ENCODE data around the gene BMAL2. TPM values are rescaled to one million over a fixed set of nuclear protein-coding genes. Genes with fewer than 3 reads are reported as not detected.
A peak's percentile ranks its signal among the peaks of the same experiment; 100 is the strongest.

BMAL2 gene
- total and polyA plus RNA-seq, 2 experiments from 2014 or later = 5.5 to 18.2 TPM

- no peak for TF ChIP-seq ETS1 (IDR thresholded peaks at IDR 0.05)
- no peak for TF ChIP-seq CREB1 (CRISPR knock-in tag; IDR thresholded peaks at IDR 0.05; ENCODE audit: low read depth)
- TF ChIP-seq ZNF331 (CRISPR knock-in tag; IDR thresholded peaks at IDR 0.05; ENCODE audit: low read depth) = no peak
- TF ChIP-seq, protein P1, sequence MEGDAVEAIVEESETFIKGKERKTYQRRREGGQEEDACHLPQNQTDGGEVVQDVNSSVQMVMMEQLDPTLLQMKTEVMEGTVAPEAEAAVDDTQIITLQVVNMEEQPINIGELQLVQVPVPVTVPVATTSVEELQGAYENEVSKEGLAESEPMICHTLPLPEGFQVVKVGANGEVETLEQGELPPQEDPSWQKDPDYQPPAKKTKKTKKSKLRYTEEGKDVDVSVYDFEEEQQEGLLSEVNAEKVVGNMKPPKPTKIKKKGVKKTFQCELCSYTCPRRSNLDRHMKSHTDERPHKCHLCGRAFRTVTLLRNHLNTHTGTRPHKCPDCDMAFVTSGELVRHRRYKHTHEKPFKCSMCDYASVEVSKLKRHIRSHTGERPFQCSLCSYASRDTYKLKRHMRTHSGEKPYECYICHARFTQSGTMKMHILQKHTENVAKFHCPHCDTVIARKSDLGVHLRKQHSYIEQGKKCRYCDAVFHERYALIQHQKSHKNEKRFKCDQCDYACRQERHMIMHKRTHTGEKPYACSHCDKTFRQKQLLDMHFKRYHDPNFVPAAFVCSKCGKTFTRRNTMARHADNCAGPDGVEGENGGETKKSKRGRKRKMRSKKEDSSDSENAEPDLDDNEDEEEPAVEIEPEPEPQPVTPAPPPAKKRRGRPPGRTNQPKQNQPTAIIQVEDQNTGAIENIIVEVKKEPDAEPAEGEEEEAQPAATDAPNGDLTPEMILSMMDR (conservative IDR thresholded peaks at IDR 0.05; ENCODE audit: low read depth in 2 of 2) = no peak
- TF ChIP-seq EZH2phosphoT487 (IDR thresholded peaks at IDR 0.05; ENCODE audit: unreplicated experiment) = no peak
Observed at GRCh38 chr12:27331291-27331926, 1.2 kb upstream of the BMAL2 start (continued).

- Histone ChIP-seq H3K79me2 (replicated peaks; ENCODE audit: insufficient read depth) (peaks cover 26% of the 10 kb centered on the region), H3F3A (replicated peaks; ENCODE audit: low read depth) (no peaks in the 10 kb centered on the region; the same call in 1 of the 2 replicates), H3K4me3 (peak overlapping the region; percentile 97), H3K4me1 (ENCODE audit: insufficient read depth) (peaks cover 29% of the 10 kb centered on the region), H3K27me3 (ENCODE audit: insufficient read depth) (peaks cover 38% of the 10 kb centered on the region), H4K20me1 (replicated peaks; ENCODE audit: insufficient read depth) (no peaks in the 10 kb centered on the region), H2AFZ (peak overlapping the region; percentile 100), H3K27ac (ENCODE audit: low read depth) (no peak overlapping the region), H3K36me3 (ENCODE audit: insufficient read depth) (no peaks in the 10 kb centered on the region), H3K9me2 (ENCODE audit: insufficient read depth) (no peaks in the 10 kb centered on the region), H3K4me2 (peak overlapping the region; percentile 99)
- peaks cover 25% of the 10 kb centered on the region for H3K27me3 Mint-ChIP-seq (ENCODE audit: insufficient read depth, low read depth, poor library complexity)
- H3K27ac Mint-ChIP-seq = no peak overlapping the region
- H3K36me3 Mint-ChIP-seq (ENCODE audit: low read depth) = no peaks in the 10 kb centered on the region
- H3K4me1 Mint-ChIP-seq = peaks cover 31% of the 10 kb centered on the region
- ATAC-seq = no peak
- DNase-seq (ENCODE audit: low spot score) = no peak
- H3K9me3 Mint-ChIP-seq = no peaks in the 10 kb centered on the region
- H3K4me3 Mint-ChIP-seq = peak overlapping the region; percentile 82
- TF ChIP-seq, protein P1 (conservative IDR thresholded peaks at IDR 0.05; ENCODE audit: low read depth in 2 of 2) = no peak
- no peak for TF ChIP-seq STAT1 (IDR thresholded peaks at IDR 0.05; ENCODE audit: unreplicated experiment)
- TF ChIP-seq EZH2phosphoT487 (IDR thresholded peaks at IDR 0.05; ENCODE audit: unreplicated experiment) = no peak
- TF ChIP-seq ETS1 (IDR thresholded peaks at IDR 0.05) = no peak
- no peak for TF ChIP-seq EZH2 (IDR thresholded peaks at IDR 0.05; ENCODE audit: low read depth, unreplicated experiment)
- no peak for TF ChIP-seq ZNF331 (CRISPR knock-in tag; IDR thresholded peaks at IDR 0.05; ENCODE audit: low read depth)
- no peak for TF ChIP-seq CREB1 (CRISPR knock-in tag; IDR thresholded peaks at IDR 0.05; ENCODE audit: low read depth)
- TF ChIP-seq JUNB (IDR thresholded peaks at IDR 0.05; ENCODE audit: unreplicated experiment) = no peak
- TF ChIP-seq, protein P2, sequence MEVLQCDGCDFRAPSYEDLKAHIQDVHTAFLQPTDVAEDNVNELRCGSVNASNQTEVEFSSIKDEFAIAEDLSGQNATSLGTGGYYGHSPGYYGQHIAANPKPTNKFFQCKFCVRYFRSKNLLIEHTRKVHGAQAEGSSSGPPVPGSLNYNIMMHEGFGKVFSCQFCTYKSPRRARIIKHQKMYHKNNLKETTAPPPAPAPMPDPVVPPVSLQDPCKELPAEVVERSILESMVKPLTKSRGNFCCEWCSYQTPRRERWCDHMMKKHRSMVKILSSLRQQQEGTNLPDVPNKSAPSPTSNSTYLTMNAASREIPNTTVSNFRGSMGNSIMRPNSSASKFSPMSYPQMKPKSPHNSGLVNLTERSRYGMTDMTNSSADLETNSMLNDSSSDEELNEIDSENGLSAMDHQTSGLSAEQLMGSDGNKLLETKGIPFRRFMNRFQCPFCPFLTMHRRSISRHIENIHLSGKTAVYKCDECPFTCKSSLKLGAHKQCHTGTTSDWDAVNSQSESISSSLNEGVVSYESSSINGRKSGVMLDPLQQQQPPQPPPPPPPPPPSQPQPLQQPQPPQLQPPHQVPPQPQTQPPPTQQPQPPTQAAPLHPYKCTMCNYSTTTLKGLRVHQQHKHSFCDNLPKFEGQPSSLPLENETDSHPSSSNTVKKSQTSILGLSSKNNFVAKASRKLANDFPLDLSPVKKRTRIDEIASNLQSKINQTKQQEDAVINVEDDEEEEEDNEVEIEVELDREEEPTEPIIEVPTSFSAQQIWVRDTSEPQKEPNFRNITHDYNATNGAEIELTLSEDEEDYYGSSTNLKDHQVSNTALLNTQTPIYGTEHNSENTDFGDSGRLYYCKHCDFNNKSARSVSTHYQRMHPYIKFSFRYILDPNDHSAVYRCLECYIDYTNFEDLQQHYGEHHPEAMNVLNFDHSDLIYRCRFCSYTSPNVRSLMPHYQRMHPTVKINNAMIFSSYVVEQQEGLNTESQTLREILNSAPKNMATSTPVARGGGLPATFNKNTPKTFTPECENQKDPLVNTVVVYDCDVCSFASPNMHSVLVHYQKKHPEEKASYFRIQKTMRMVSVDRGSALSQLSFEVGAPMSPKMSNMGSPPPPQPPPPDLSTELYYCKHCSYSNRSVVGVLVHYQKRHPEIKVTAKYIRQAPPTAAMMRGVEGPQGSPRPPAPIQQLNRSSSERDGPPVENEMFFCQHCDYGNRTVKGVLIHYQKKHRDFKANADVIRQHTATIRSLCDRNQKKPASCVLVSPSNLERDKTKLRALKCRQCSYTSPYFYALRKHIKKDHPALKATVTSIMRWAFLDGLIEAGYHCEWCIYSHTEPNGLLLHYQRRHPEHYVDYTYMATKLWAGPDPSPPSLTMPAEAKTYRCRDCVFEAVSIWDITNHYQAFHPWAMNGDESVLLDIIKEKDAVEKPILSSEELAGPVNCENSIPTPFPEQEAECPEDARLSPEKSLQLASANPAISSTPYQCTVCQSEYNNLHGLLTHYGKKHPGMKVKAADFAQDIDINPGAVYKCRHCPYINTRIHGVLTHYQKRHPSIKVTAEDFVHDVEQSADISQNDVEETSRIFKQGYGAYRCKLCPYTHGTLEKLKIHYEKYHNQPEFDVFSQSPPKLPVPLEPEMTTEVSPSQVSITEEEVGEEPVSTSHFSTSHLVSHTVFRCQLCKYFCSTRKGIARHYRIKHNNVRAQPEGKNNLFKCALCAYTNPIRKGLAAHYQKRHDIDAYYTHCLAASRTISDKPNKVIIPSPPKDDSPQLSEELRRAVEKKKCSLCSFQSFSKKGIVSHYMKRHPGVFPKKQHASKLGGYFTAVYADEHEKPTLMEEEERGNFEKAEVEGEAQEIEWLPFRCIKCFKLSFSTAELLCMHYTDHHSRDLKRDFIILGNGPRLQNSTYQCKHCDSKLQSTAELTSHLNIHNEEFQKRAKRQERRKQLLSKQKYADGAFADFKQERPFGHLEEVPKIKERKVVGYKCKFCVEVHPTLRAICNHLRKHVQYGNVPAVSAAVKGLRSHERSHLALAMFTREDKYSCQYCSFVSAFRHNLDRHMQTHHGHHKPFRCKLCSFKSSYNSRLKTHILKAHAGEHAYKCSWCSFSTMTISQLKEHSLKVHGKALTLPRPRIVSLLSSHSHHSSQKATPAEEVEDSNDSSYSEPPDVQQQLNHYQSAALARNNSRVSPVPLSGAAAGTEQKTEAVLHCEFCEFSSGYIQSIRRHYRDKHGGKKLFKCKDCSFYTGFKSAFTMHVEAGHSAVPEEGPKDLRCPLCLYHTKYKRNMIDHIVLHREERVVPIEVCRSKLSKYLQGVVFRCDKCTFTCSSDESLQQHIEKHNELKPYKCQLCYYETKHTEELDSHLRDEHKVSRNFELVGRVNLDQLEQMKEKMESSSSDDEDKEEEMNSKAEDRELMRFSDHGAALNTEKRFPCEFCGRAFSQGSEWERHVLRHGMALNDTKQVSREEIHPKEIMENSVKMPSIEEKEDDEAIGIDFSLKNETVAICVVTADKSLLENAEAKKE (CRISPR knock-in tag; IDR thresholded peaks at IDR 0.05) = no peak
- TF ChIP-seq NANOG (IDR thresholded peaks at IDR 0.05; ENCODE audit: borderline replicate concordance) = no peak
- no peak for TF ChIP-seq ZNF114 (CRISPR knock-in tag; IDR thresholded peaks at IDR 0.05)
Observed at GRCh38 chr12:27331927-27332324, 710 bp upstream of the BMAL2 start.
